ENCODE data around the gene THAP8. TPM values are rescaled to one million over a fixed set of nuclear protein-coding genes. Genes with fewer than 3 reads are reported as not detected.

Gene THAP8
- total RNA-seq, 4 donors from 2014 or later: 11.4 to 21.0 (median 16.0) TPM

DNA sequence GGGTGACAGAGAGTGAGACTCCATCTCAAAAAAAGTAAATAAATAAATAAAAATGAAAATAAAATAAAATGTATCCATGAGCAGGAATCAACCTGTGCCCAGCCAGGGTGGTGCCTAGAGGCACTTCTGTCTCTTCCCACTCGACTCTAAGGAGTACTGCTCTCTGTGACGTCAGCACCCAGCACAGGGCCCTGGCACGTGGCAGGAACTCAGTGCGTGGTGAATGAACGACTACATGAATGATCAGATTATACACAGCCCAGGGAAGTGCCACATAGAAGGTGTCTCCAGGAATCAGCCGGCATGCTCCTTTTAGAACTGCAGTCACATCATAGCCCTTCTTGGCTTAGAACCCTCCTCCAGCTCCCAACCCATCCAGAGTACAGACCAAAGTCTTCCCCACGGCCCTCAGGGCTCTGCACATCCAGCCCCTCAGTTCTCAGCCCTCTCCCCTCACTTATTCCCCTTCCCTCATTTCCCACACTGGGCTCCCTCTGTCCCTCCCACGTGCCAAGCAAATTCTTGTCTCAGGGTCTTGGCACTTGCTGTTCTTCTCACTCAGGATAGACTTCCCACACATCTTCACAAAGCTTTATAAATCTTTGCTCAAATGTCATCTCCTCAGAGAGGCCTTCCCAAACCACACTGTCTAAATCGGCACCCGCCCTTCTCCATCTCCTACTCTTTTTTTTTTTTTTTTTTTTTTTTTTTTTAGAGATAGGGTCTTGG, 25.6 kb downstream of the THAP8 start:
- DNase-seq (ENCODE audit: low spot score in 2 of 2): no peak
- Histone ChIP-seq H3K9me3 (no peaks in the 10 kb centered on the region), H3K27ac (no peak overlapping the region), H3K4me1 (peaks cover 0 to 23% (median 1%) of the 10 kb centered on the region in 4 donors), H3K27me3 (no peaks in the 10 kb centered on the region), H3K4me3 (no peak overlapping the region), H3K36me3 (peaks cover 0 to 52% (median 0%) of the 10 kb centered on the region in 3 donors)
- WGBS, 2 donors: 64 to 69% methylated on average over 10 of the region's 10 CpGs
- TF ChIP-seq EP300 (IDR thresholded peaks at IDR 0.05) (no peak), POLR2A (IDR thresholded peaks at IDR 0.05) (no peak)
- TF ChIP-seq, protein P1, sequence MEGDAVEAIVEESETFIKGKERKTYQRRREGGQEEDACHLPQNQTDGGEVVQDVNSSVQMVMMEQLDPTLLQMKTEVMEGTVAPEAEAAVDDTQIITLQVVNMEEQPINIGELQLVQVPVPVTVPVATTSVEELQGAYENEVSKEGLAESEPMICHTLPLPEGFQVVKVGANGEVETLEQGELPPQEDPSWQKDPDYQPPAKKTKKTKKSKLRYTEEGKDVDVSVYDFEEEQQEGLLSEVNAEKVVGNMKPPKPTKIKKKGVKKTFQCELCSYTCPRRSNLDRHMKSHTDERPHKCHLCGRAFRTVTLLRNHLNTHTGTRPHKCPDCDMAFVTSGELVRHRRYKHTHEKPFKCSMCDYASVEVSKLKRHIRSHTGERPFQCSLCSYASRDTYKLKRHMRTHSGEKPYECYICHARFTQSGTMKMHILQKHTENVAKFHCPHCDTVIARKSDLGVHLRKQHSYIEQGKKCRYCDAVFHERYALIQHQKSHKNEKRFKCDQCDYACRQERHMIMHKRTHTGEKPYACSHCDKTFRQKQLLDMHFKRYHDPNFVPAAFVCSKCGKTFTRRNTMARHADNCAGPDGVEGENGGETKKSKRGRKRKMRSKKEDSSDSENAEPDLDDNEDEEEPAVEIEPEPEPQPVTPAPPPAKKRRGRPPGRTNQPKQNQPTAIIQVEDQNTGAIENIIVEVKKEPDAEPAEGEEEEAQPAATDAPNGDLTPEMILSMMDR (IDR thresholded peaks at IDR 0.05): no peak

DNA sequence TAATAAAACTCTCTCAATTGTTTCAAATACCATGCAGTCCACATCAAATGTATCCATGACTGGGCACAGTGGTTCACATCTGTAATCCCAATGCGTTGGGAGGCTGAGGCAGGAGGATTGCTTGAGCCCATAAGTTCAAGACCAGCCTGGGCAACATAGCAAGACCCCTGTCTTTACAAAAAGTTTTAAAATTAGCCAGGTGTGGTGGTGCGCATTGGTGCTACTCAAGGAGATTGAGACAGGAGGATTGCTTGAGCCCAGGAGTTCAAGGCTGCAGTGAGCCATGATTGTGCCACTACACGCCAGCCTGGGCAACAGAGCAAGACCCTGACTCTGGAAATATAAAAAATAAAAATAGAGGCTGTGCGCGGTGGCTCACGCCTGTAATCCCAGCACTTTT, 26.4 kb downstream of the THAP8 start:
- H3K4me3 ChIP-seq: no peak overlapping the region
- WGBS, 2 donors: 95 to 96% methylated on average over 6 of the region's 6 CpGs
- no peak for TF ChIP-seq EP300 (IDR thresholded peaks at IDR 0.05)
- TF ChIP-seq, protein P1 (IDR thresholded peaks at IDR 0.05): no peak
- TF ChIP-seq POLR2A (IDR thresholded peaks at IDR 0.05): no peak
- H3K36me3 ChIP-seq: peaks cover 0 to 59% (median 0%) of the 10 kb centered on the region in 3 donors
- H3K9me3 ChIP-seq: no peaks in the 10 kb centered on the region
- peaks cover 0 to 15% (median 1%) of the 10 kb centered on the region in 4 donors for H3K4me1 ChIP-seq
- DNase-seq (ENCODE audit: low spot score in 2 of 2): no peak
- no peak overlapping the region for H3K27ac ChIP-seq
- H3K27me3 ChIP-seq: no peaks in the 10 kb centered on the region

DNA sequence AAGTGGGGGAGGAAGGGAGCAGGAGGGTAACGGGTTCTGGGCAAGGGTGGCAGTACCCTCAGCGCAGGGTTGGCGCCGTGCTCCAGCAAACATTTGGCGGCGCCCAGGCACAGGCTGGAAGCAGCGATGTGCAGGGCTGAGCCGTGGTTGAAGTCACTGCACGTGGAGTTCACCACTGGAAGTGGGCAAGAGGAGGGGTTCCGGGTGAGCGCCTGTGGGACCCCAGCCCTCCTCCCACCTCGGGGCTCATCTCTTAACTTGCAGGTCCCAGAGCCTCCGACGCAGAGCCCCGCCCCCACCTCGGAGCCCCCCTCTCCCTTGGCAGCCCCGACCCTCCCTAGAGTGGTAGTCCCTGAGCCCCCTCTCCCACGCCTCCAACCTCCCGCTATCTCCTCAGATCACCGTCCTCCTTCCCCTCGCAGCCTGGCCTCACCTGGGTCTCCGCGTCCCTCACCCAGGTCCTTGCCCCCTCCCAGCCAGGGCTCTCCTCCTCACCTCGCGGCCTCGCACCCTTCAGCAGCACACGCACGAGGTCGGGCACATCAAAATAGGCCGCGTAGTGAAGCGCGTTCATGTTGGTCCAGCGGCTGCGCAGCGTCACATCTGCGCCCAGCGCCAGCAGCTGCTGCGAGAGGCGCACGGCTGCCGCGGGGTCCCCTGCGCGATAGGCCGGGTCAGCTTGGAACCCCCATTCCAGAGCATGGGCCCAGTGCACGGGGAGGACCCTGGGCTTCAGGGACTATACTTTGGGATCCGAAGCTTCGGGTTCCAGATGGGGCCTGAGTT, 27.8 kb downstream of the THAP8 start:
- Histone ChIP-seq H3K4me1 (peaks cover 0 to 2% (median 0%) of the 10 kb centered on the region in 4 donors), H3K27ac (no peak overlapping the region), H3K4me3 (no peak overlapping the region), H3K27me3 (no peaks in the 10 kb centered on the region), H3K9me3 (no peaks in the 10 kb centered on the region), H3K36me3 (peaks cover 0 to 73% (median 0%) of the 10 kb centered on the region in 3 donors)
- TF ChIP-seq, protein P1 (IDR thresholded peaks at IDR 0.05): no peak
- TF ChIP-seq EP300 (IDR thresholded peaks at IDR 0.05) (no peak), POLR2A (IDR thresholded peaks at IDR 0.05) (no peak)
- no peak for DNase-seq (ENCODE audit: low spot score in 2 of 2)
- WGBS, 2 donors: 93% methylated on average over 48 to 49 of the region's 49 CpGs

DNA sequence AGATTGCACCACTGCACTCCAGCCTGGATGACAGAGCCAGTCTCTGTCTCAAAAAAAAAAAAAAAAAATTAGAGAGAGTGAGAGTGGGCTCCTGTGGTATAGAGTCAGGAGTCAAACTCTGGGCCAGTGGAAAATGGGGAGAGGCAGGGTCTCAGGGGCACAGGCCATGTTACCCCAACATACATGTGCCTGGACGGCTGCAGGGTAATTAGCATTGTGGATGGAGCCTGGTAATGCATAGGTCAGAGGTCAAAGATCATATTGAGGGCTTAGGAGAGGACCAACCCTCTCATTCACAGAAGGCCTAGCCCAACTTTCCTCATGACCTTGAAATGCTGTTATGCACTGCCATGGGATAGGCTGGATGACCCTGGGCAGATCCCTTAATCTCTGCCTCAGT, 28.5 kb downstream of the THAP8 start:
- H3K4me1 ChIP-seq: no peaks in the 10 kb centered on the region
- DNase-seq (ENCODE audit: low spot score in 2 of 2): no peak
- peaks cover 0 to 81% (median 0%) of the 10 kb centered on the region in 3 donors for H3K36me3 ChIP-seq
- H3K9me3 ChIP-seq: no peaks in the 10 kb centered on the region
- 38 to 44% methylated on average over 1 of the region's 1 CpG for WGBS, 2 donors
- no peak overlapping the region for H3K4me3 ChIP-seq
- no peak overlapping the region for H3K27ac ChIP-seq
- no peak for TF ChIP-seq EP300 (IDR thresholded peaks at IDR 0.05)
- no peak for TF ChIP-seq POLR2A (IDR thresholded peaks at IDR 0.05)
- TF ChIP-seq, protein P1 (IDR thresholded peaks at IDR 0.05): no peak
- H3K27me3 ChIP-seq: no peaks in the 10 kb centered on the region

DNA sequence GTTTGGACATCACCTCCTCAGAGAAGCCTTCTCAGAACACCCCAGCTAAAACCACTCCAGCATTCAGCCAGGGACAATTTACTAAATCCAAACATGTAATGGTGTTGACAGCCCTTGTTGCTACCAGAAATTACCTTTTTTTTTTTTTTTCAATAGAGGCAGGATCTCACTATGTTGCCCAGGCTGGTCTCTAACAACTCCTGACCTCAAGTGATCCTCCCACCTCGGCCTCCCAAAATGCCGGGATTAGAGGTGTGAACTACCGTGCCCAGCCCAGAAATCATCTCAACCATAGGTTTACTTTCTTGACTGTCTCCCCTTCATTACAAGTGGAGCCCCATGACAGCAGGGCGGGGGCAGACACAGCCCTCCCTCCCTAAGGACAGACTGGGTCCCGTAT, 30.7 kb downstream of the THAP8 start:
- DNase-seq (ENCODE audit: low spot score in 2 of 2): no peak
- Histone ChIP-seq H3K27me3 (no peaks in the 10 kb centered on the region), H3K4me3 (no peak overlapping the region), H3K4me1 (no peaks in the 10 kb centered on the region), H3K36me3 (peaks cover 0 to 96% (median 0%) of the 10 kb centered on the region in 3 donors), H3K9me3 (no peaks in the 10 kb centered on the region), H3K27ac (no peak overlapping the region)
- 90 to 95% methylated on average over 5 of the region's 5 CpGs for WGBS, 2 donors
- TF ChIP-seq, protein P1 (IDR thresholded peaks at IDR 0.05): no peak
- TF ChIP-seq EP300 (IDR thresholded peaks at IDR 0.05): no peak
